ENCODE measurements around the gene CCDC186.

- TF ChIP-seq CTCF (IDR thresholded peaks at IDR 0.05; ENCODE audit: low read length) = no peak
- no peak for TF ChIP-seq EZH2 (optimal IDR thresholded peaks at IDR 0.05; ENCODE audit: low read depth, low read length)
- TF ChIP-seq EZH2phosphoT487 (IDR thresholded peaks at IDR 0.05; ENCODE audit: low read length) = no peak
Measured at GRCh38 chr10:114094795-114095194, 79.2 kb downstream of the CCDC186 start.

Measured in MM.1S (cell line).